GM19238 (cell line): ENCODE measurements around the gene INVS.
"Not testable (repeated sequence)": the region's sequence is repeated elsewhere in the genome, so short reads cannot be mapped to it uniquely, and the experiment has no call there.

ENCODE experiments used
- DNase-seq: peaks from one replicate; pipeline ENCODE4 v3.0.0; 2011; ENCODE audit warnings: low spot score; ENCODE audit not compliant: insufficient read length

The INVS gene

DNA sequence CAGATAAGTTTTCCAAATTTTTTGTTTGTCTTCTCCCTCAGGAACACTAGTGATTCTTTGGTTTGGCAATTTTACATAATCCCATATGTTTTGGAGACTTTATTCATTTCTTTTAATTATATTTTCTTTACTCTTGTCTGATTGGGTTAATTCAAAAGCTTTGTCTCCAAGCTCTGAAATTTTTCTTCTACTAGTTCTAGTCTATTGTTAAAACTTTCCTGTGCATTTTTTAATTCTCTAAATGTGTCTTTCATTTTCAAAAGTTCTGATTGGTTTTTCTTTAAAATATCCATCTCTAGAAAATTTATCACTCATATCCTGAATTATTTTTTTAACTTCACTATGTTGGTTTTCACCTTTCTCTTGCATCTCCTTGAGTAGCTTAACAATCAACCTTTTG lies 92.2 kb downstream of the INVS start:
- no peak for DNase-seq

DNA sequence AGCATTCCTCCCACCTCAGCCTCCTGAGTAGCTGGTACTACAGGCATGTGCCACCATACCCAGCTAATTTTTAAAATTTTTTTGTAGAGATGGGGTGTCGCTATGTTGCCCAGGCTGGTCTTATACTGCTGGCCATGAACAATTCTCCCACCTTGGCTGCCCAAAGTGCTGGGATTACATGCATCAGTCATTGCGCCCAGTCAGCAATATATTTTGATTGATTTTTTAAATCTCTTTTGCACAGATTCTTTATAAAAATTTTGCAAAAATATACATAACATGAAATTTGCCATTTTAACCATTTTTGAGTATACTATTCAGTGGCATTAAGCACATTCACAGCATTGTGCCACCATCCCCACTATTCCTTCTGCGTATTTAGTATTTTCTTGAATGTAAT lies 94.0 kb downstream of the INVS start:
- DNase-seq: no peak

GRCh38 chr9:100196215-100196614 lies 97.2 kb downstream of the INVS start:
- no peak for DNase-seq

GRCh38 chr9:100196828-100197227 lies 97.8 kb downstream of the INVS start:
- no peak for DNase-seq

- DNase-seq: no peak
Observed at GRCh38 chr9:100197553-100197952, 98.5 kb downstream of the INVS start.

GRCh38 chr9:100202806-100203205 lies 103.8 kb downstream of the INVS start:
- DNase-seq: no peak

GRCh38 chr9:100204796-100205195 lies 105.8 kb downstream of the INVS start:
- no peak for DNase-seq

DNA sequence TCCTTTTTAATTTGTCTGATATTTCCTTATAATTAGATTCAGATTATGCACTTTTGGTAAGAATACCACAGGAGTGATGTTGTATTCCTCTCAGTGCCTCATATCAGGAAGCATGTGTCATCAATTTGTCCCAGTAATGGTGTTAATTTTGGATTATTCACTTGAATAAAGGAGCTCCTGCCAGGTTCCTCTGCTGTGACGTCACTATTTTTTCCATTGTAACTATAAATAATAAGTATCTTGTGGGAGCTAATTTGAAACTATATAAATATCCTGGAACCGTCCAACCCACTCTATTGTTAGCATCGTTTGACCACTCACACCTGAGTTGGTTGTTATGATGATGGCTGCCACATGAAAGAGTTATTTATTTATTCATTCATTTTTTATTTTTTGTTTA lies 107.9 kb downstream of the INVS start:
- no peak for DNase-seq

- no peak for DNase-seq
Observed at GRCh38 chr9:100208673-100209072, 109.6 kb downstream of the INVS start.

DNA sequence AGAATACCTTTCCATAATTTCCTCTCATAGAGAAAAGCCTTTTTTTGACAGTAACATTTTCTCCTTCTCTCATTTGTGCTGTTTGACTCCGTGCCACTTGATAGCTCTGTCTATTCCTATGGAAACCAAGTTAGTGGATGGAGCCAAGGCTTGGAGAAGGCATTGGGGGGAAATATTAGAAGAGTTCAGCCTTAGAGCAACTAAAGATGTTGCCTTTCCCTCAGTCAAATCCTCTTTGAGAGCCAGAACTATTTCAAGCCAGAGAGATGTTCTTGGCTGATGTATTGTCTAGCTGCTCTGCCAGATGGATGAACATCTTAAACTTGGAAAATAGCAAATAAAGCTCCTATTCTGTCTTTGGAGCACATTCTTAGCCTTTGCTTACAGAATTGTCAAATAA lies 112.4 kb downstream of the INVS start:
- DNase-seq: no peak

- DNase-seq: no peak
Observed at GRCh38 chr9:100213730-100214477, 114.9 kb downstream of the INVS start.

- DNase-seq: peak; percentile 13
Observed at GRCh38 chr9:100216178-100216787, 117.2 kb downstream of the INVS start.

DNA sequence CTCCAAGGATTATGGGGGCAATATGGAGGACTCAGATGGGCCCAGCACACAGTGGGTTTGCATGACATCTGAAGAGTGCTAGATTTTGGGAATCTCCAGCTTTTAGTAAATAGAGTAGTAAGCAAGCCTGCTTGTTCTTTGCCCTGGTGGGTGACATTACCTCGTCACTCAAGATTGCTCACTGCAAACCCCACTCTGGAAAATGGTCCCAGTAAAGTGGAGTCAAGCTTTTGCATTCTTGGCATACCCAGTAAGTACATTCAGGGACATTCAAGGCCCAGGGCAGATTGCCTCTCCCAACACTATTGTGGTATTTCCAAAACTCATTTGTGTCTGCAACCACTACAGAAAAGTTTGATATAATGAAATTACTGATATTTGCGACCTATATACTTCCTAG lies 118.5 kb downstream of the INVS start:
- no peak for DNase-seq

DNA sequence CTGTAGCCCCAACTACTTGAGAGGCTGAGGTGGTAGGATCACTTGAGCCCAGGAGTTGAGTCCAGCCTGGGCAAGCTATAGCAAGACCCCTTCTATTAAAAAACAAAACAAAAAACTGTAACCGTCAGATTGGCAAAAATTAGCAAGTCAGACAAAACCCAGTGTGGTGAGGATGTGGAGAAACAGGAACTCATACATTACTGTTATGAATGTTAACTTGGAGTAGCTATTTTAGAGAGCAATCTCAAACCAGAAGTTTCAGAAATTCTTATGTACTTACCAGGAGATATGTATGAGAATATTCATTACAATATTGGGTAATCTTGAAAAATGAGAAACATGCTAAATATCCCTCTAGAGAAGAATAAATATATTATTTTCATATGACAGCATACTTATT lies 120.3 kb downstream of the INVS start:
- no peak for DNase-seq

- DNase-seq: no peak
Observed at GRCh38 chr9:100220936-100221335, 121.9 kb downstream of the INVS start.

- no peak for DNase-seq
Observed at GRCh38 chr9:100221538-100221937, 122.5 kb downstream of the INVS start.

GRCh38 chr9:100222674-100223073 lies 123.6 kb downstream of the INVS start:
- DNase-seq: no peak

- no peak for DNase-seq
Observed at GRCh38 chr9:100227636-100228035, 128.6 kb downstream of the INVS start.

- DNase-seq: no peak
Observed at GRCh38 chr9:100228352-100228869, 129.4 kb downstream of the INVS start.

- no peak for DNase-seq
Observed at GRCh38 chr9:100229136-100229535, 130.1 kb downstream of the INVS start.

DNA sequence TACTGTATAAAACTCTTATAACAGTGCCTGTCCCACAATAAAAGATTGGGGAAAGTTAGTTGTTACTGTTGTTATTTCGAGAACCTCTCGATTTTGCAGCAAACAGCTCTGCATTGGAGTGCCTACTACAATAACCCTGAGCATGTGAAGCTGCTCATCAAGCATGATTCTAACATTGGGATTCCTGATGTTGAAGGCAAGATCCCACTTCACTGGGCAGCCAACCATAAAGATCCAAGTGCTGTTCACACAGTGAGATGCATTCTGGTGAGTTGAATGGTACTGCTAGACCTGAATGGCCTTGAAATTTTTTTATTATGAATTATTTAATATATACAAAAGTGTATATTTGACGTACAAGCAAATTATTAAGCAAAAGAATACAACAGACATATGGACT lies 130.5 kb downstream of the INVS start:
- no peak for DNase-seq

DNA sequence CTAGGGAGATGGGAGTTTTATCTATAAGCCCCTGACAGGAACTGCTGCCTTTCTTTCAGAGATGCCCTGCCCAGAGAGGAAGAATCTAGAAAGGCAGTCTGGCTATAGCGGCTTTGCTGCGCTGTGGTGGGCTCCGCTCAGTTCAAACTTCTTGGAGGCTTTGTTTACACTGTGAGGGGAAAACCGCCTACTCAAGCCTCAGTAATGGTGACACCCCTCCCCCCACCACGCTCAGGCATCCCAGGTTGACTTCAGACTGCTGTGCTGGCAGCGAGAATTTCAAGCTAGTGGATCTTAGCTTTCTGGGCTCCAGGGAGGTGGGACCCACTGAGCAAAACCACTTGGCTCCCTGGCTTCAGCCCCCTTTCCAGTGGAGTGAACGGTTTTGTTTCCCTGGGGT lies 137.9 kb downstream of the INVS start:
- DNase-seq: not testable (repeated sequence)

GRCh38 chr9:100240512-100240911 lies 141.5 kb downstream of the INVS start:
- no peak for DNase-seq
